ENCODE measurements around the gene AVPR2.

AVPR2 gene

DNA sequence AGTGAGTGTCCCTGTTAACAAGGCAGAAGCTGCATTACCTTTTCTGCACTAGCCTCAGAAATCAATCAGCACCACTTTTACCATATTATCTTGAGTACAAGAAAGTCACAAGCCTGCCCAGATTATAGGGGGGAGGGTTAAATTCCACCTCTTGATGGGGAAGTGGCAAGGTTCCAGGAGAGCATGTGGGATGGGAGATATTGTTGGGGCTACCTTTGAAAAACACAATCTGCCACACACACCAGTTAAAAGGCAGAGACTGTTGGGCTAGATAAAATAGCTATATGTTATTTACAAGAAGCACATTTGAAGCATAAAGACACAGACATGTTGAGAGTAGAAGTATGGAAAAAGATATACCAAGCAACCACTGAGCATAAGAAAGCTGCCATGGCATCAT is 6.6 kb upstream of the AVPR2 start:
- Histone ChIP-seq H3K4me2 (no peak overlapping the region), H3K36me3 (no peaks in the 10 kb centered on the region), H3K9me3 (peaks cover 18% of the 10 kb centered on the region), H3K27me3 (peaks cover 88% of the 10 kb centered on the region), H3K9ac (no peak overlapping the region), H4K20me1 (peaks cover 10% of the 10 kb centered on the region; the same call in 1 of the 2 replicates), H3K4me1 (peaks cover 50% of the 10 kb centered on the region), H3K27ac (no peak overlapping the region), H3K4me3 (no peak overlapping the region)
- TF ChIP-seq Cebpa-rat (IDR thresholded peaks at IDR 0.05): no peak

DNA sequence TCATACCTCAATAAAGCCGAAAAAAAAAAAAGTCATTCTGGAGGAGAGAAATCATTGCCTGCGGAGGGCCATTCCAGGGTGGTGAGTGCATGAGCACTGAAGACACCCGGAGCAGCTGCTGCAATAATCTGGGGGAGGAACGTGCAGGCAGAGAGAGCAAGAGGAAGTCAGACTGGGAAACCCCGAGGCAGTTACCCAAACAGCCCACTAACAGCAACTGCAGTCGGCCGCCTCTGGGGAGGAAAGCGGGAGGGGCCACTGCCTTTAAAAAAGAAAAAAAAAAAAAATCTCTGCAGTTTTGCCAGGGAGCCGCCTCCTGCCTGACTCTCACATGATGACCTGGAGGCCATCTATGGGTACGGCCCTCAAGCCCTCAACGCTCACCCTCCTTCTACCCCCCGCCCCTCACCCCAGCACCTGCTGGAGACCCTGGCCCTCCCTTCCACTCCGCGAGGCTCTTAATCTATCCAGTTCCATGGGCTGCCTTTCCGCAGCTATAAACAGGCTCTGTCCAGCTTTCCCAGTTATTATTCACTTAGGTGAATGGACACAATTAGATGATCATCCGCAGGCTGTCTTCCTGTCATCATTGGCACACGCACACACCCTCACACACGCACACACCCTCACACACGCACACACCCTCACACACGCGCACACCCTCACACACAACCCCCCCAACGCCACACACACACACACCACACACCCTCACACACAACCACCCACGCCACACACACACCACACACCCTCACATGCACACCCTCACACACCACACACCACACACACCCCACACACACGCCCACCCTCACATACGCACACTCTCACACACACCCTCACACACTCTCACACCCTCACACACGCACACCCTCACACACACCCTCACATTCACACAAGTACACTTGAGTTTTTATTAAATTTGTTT is 3.4 kb upstream of the AVPR2 start:
- TF ChIP-seq Cebpa-rat (IDR thresholded peaks at IDR 0.05): no peak
- Histone ChIP-seq H3K27ac (peak overlapping the region; percentile 70), H4K20me1 (peaks cover 18% of the 10 kb centered on the region), H3K4me3 (no peak overlapping the region), H3K27me3 (peaks cover 70% of the 10 kb centered on the region), H3K4me1 (peaks cover 63% of the 10 kb centered on the region), H3K4me2 (peak overlapping the region; percentile 46), H3K9me3 (peaks cover 7% of the 10 kb centered on the region), H3K36me3 (no peaks in the 10 kb centered on the region), H3K9ac (no peak overlapping the region)

DNA sequence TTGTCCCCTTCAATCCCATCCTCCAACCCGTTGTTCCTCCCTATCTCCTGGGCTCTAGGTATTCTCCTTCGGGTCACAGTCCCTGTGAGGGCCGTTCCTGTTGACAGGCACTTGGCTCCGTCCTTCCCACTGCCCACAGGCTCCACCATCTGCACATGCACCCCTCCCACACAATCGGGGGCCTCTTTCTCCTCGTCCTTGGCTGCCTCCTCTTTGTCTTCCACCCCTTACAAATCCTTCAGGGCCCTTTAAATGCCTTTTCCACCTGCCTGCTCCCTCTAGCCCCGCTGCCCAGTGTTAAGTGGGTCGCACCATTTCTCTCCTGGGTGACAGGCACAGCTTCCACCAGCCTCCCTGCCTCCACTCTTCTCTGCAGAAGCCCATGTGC is 2.7 kb upstream of the AVPR2 start:
- H3K27me3 ChIP-seq: peaks cover 70% of the 10 kb centered on the region
- H3K4me2 ChIP-seq: peak overlapping the region; percentile 46
- H3K9me3 ChIP-seq: peaks cover under 1% of the 10 kb centered on the region; the same call in 1 of the 2 replicates
- no peak overlapping the region for H3K9ac ChIP-seq
- TF ChIP-seq Cebpa-rat (IDR thresholded peaks at IDR 0.05): no peak
- peaks cover 25% of the 10 kb centered on the region for H4K20me1 ChIP-seq
- H3K4me1 ChIP-seq: peaks cover 65% of the 10 kb centered on the region
- H3K4me3 ChIP-seq: no peak overlapping the region
- H3K36me3 ChIP-seq: no peaks in the 10 kb centered on the region
- peak overlapping the region; percentile 70 for H3K27ac ChIP-seq

DNA sequence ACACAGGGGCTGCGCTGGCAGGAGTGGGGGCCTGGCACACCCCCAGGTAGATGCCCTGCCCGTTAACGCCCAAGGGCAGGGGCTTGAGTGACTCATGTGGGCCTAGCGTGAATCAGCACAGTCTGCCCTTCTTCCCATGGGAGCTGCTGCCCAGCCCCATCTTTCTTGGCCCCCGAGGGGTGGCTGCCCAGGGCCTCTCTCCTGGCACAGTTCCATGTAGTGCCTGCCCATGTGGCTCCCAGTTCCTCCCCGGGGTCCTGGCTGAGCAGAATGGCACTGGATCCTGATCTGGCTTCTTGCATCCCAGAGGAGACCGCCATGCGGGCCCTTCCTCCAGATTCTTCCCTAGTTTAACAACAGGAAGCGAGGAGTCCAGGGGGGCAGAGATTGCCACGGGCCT is 2.1 kb upstream of the AVPR2 start:
- no peaks in the 10 kb centered on the region for H3K36me3 ChIP-seq
- H3K27me3 ChIP-seq: peaks cover 70% of the 10 kb centered on the region
- no peaks in the 10 kb centered on the region; the same call in 1 of the 2 replicates for H3K9me3 ChIP-seq
- peaks cover 71% of the 10 kb centered on the region for H3K4me1 ChIP-seq
- peak overlapping the region; percentile 70 for H3K27ac ChIP-seq
- no peak overlapping the region for H3K9ac ChIP-seq
- H4K20me1 ChIP-seq: peaks cover 31% of the 10 kb centered on the region
- TF ChIP-seq Cebpa-rat (IDR thresholded peaks at IDR 0.05): no peak
- no peak overlapping the region for H3K4me3 ChIP-seq
- peak overlapping the region; percentile 46 for H3K4me2 ChIP-seq

DNA sequence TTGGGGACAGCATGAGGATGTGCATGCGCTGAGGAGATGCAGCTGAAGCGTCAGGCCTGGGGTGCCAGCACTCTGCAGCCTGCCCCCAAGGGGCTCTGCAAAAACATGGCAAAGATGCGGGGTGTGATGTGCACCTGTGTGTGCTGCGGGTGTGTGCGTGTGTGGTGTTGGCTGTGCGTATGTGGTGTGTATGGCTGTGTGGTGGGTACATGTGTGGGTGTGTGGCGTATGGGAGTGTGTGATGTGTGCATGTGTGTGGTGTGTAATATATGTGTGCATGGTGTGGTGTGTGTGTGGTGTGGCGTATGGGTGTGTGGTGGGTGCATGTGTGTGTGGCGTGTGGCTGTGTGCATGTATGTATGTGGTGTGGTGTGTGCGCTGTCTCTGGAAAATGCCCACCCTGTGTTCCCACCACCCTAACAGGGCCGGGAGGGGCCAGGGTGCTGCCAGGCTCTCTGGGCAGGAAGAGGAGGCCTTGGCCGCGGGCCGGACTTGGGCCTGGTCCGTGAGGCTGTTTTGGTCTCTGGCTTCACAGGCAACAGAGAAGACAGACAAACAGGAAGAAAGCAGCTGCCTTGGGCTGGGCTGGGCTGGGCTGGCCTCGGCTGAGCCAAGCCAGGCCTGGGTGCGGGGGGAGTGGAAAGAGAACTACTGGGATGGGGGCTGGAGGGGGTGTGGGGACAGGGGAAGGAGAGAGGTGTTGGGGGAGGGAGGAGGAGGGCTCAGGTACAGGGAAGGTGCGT is 1.1 kb upstream of the AVPR2 start:
- H3K4me2 ChIP-seq: peak overlapping the region; percentile 46
- H4K20me1 ChIP-seq: peaks cover 41% of the 10 kb centered on the region
- H3K27ac ChIP-seq: peak overlapping the region; percentile 51; the same call in 1 of the 2 replicates
- H3K36me3 ChIP-seq: peaks cover 8% of the 10 kb centered on the region; the same call in 1 of the 2 replicates
- H3K9ac ChIP-seq: no peak overlapping the region
- H3K4me1 ChIP-seq: peaks cover 73% of the 10 kb centered on the region
- peaks cover 64% of the 10 kb centered on the region for H3K27me3 ChIP-seq
- no peak overlapping the region for H3K4me3 ChIP-seq
- TF ChIP-seq Cebpa-rat (IDR thresholded peaks at IDR 0.05): no peak
- H3K9me3 ChIP-seq: no peaks in the 10 kb centered on the region

DNA sequence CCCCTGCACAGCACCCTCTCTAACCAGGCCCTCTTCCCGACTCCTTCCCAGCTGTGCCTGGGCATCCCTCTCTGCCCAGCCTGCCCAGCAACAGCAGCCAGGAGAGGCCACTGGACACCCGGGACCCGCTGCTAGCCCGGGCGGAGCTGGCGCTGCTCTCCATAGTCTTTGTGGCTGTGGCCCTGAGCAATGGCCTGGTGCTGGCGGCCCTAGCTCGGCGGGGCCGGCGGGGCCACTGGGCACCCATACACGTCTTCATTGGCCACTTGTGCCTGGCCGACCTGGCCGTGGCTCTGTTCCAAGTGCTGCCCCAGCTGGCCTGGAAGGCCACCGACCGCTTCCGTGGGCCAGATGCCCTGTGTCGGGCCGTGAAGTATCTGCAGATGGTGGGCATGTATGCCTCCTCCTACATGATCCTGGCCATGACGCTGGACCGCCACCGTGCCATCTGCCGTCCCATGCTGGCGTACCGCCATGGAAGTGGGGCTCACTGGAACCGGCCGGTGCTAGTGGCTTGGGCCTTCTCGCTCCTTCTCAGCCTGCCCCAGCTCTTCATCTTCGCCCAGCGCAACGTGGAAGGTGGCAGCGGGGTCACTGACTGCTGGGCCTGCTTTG is 1.1 kb downstream of the AVPR2 start:
- no peak for TF ChIP-seq Cebpa-rat (IDR thresholded peaks at IDR 0.05)
- Histone ChIP-seq H3K9me3 (no peaks in the 10 kb centered on the region; the same call in 1 of the 2 replicates), H3K36me3 (peaks cover 20% of the 10 kb centered on the region), H3K27ac (0 out of 2 replicates have a peak overlapping the region, but pooled peaks have one; percentile 9), H3K4me3 (no peak overlapping the region), H3K27me3 (peaks cover 61% of the 10 kb centered on the region), H3K4me1 (peaks cover 72% of the 10 kb centered on the region), H4K20me1 (peaks cover 50% of the 10 kb centered on the region), H3K9ac (no peak overlapping the region), H3K4me2 (no peak overlapping the region)

DNA sequence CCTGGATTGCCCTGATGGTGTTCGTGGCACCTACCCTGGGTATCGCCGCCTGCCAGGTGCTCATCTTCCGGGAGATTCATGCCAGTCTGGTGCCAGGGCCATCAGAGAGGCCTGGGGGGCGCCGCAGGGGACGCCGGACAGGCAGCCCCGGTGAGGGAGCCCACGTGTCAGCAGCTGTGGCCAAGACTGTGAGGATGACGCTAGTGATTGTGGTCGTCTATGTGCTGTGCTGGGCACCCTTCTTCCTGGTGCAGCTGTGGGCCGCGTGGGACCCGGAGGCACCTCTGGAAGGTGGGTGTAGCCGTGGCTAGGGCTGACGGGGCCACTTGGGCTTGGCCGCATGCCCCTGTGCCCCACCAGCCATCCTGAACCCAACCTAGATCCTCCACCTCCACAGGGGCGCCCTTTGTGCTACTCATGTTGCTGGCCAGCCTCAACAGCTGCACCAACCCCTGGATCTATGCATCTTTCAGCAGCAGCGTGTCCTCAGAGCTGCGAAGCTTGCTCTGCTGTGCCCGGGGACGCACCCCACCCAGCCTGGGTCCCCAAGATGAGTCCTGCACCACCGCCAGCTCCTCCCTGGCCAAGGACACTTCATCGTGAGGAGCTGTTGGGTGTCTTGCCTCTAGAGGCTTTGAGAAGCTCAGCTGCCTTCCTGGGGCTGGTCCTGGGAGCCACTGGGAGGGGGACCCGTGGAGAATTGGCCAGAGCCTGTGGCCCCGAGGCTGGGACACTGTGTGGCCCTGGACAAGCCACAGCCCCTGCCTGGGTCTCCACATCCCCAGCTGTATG is 1.8 kb downstream of the AVPR2 start:
- no peak for TF ChIP-seq Cebpa-rat (IDR thresholded peaks at IDR 0.05)
- Histone ChIP-seq H3K27ac (no peak overlapping the region), H3K9me3 (no peaks in the 10 kb centered on the region; the same call in 1 of the 2 replicates), H3K4me1 (peaks cover 66% of the 10 kb centered on the region), H3K9ac (no peak overlapping the region), H3K36me3 (peaks cover 23% of the 10 kb centered on the region), H3K4me2 (no peak overlapping the region), H4K20me1 (peaks cover 50% of the 10 kb centered on the region), H3K4me3 (no peak overlapping the region), H3K27me3 (peaks cover 60% of the 10 kb centered on the region)

DNA sequence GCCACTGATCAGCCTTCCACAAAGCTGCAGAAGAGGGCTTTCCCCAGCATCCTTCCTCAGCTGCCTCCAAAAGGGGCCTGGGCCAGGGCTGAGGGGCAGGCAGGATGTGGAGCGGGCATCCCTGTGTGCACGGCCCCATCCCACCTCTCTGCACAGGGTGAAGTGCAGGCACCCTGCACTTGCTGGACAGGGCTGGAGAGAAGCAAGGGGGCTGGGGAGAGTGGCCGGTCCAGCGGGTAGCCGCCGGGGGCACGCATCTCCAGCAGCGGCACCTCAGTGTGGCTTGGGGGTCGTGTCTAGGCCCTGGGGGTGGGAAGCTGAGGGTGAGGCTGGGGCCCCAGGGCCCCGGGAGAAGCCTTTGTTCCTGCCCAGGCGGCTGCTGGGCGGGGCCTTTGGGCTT is 3.0 kb downstream of the AVPR2 start:
- Histone ChIP-seq H3K36me3 (peaks cover 30% of the 10 kb centered on the region), H3K9me3 (no peaks in the 10 kb centered on the region; the same call in 1 of the 2 replicates), H3K4me2 (no peak overlapping the region), H3K27me3 (peaks cover 60% of the 10 kb centered on the region), H4K20me1 (peaks cover 46% of the 10 kb centered on the region), H3K9ac (no peak overlapping the region), H3K27ac (no peak overlapping the region), H3K4me3 (no peak overlapping the region), H3K4me1 (peaks cover 55% of the 10 kb centered on the region)
- TF ChIP-seq Cebpa-rat (IDR thresholded peaks at IDR 0.05): no peak
